ENCODE results near the gene SLC24A1.

SLC24A1 gene

DNA sequence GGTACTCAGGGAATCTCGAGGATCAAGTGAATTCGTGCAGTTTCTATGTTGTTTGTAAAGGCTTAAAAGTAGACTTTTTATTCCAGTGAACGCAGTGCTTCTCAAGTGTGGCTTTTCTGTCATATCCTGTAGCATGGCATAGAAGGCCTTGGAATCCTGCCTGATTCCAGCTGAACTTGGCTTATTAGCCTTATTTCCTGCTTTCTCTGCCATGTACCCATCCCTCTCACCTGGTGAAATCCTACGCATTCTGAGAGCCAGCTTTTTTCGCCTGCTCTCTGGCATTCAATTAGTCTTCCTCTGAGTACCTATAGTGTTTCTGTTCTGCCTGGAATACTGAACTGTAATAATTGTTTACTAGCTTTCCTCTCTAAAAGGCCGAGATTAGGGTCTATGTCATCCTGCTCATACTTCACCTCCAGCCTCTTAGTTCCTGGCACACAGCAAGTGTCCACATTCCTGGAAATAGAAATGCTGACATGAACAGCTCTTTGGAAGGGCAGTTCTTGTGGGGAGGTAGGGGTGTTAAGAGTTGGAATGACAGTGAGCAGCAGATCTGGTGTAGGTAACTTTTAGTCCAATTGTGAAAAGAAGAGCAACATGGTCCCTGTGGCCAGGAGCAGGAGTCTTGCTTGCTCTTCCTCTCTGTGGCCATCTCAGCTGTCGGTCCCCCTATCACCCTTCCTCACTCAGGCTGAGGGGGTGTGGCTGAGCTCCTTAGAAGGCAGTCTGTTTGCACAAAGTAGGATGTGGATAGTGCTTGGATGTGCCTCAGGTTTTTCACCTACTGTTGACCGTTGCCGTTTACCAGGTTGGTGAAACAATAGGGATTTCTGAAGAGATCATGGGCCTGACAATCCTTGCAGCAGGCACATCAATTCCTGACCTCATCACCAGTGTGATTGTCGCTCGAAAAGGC is 30.4 kb downstream of the SLC24A1 start:
- peak; percentile 65 for DNase-seq (ENCODE audit: low spot score)

DNA sequence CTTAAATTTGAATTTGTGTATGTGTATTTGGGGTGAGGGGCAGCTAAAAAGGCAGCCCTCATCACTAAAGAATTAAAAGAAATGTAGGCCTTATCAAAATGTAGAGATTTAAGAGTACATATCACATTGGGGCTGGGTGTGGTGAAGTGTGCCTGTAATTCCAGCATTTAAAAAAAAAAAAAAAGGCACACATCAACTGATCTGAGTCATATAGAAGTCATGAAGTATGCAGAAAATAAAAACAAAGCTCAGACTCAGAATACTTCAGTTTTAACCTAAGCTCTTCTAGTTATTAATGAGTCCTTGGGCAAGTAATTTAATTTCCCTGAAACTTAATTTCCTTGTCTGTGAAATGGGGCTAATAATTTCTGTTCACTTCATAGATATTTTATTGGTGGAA is 31.6 kb downstream of the SLC24A1 start:
- DNase-seq (ENCODE audit: low spot score): no peak

DNA sequence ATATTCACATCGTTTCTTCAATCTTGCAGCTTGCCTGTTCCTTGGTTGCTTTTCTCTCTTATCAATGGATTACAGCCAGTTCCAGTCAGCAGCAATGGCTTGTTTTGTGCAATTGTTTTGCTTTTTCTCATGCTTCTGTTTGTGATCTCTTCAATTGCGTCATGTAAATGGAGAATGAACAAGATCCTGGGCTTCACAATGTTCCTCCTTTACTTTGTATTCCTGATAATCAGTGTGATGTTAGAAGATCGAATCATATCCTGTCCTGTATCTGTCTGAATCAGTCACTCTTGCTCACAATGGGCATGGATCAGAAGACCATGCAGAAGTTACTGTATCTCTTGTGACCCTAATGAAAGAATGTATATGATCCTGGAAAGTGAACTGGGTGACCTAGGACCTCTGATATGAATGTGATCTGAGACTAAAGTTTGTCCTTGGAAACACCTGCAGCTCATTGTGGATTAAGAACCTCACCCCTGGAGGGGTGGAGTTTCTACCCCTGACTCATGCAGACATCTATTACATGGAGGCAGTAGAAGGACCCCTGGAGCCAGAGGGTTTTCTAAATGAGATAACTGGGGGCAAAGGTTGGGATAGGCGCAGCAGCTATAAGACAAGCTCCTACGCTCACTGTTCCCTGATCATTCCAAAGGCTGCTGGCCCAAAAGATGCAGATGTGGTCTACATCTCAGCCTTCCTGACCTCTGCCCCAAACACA is 32.2 kb downstream of the SLC24A1 start:
- no peak for DNase-seq (ENCODE audit: low spot score)

DNA sequence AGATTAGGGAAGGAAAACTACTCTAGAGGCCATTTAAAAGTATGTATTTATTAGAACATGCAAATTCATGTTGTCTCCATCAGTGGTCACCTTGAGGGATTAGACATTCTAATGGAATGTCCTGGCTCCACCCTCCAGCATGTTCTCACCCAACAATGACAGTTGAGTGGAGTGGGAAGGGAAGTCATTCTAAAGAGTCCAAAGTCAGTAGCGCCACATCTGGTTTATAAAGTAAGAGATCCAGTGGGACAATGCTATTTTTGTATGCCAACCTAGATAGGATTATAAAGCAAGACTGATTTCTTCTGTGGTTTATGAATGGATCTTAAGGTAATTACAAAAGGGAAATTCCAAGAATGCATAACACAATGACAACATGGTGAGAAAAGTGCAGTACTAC is 33.3 kb downstream of the SLC24A1 start:
- no peak for DNase-seq (ENCODE audit: low spot score)

DNA sequence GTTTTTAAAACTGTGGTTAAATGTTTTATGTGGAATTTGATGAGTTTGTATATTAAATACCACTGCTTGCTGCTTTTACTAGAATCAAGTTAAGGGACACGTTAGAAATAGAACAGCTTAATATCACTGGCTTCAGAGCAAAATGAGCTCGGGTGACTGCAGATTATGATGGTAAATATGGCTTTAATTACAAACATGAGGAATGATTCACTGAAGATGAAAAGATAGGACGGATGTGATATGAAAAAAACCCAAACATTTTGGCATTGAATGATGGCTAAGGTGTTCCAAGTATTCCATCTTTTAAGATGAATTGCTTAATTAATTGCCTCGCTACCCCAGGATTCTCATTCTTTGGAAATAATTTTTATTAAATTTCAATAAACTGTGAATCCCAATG is 33.7 kb downstream of the SLC24A1 start:
- no peak for DNase-seq (ENCODE audit: low spot score)

DNA sequence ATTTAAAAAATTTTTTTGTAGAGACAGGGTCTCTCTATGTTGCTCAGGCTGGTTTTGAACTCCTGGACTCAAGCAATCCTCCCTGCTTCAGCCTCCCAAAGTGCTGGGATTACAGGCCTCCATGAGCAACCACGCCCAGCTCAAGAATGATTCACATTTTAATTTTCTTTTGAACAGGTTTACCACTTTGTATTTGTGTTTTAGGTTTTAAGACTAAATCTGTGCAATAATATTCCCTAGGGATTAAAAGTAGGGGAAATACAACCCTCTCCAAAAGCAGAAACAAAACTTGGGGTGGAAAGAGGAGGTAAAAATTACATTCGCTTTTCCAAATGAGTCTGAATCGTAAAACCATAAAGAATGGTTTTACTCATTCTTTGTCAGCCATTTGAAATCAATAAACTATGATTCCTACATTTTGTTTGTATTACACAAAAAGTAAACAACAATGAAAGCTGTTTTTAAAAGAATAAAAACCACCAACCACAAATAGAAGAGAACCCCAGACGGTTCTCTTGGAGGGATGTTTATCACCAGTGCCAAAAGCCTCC is 37.8 kb downstream of the SLC24A1 start:
- DNase-seq (ENCODE audit: low spot score): no peak

DNA sequence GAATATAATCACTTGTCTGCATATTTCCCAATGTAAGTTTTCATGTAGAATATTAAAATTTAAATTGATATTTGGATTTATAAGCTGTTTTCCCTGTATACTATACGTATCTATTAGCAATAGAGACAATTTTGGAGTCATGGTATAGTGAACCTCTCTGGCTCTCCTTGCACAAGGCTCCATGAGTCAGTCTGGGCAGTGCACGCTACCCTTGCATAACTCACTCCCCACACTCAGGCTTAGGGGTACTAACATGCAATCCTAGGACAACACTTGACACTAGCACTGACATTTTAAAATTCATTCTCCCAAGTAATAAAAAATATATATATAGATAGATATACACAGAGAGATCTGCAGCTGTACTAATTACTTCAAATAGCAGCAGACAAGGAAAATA is 39.2 kb downstream of the SLC24A1 start:
- DNase-seq (ENCODE audit: low spot score): no peak

DNA sequence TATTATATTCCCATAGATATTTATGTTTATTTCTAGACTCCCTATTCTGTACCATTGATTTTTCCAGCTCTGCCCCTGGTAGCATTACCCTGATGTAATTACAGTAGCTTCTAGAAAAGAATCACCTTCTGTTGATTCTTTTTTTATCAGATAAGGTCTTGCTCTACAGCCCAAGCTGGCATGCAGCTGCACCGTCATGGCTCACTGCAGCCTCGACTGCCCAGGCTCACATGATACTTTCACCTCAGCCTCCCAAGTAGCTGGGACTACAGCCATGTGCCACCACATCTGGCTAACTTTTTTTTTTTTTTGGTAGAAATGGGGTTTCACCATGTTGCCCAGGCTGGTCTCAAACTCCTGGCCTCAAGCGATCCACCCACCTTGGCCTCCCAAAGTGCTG is 41.8 kb downstream of the SLC24A1 start:
- DNase-seq (ENCODE audit: low spot score): no peak

DNA sequence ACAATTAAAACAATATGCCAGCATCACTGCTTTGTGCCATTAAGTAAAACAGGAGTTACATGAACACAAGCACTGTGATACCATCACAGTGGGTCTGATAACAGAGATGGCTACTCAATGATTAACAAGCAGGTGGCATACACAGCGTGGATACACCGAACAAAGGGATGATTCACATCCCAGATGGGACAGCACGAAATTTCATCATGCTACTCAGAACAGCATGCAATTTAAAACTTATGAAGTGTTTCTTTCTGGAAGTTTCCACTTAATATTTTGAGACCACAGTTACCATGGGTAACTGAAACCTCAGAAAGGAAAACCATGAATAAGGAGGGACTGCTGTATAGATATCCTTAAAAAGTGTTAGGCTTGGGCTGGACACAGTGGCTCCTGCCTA is 44.5 kb downstream of the SLC24A1 start:
- no peak for DNase-seq (ENCODE audit: low spot score)

DNA sequence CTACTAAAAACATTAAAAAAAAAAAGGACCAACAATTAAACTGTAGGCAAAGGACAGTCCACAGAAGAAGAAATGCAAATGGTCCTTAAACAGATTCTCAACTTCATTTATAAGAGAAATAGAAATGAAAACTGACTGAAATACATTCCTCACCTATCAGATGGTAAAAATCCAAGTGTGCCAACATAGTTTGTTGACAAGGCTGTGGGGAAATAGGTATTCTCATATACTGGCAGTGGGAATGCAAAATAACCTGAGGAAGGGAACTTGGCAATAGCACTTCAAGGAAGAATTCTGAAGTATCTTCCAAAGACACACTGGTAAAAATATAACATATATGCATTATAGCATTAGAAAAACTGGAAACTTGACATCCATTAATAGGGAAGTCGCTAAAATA is 53.8 kb downstream of the SLC24A1 start:
- DNase-seq (ENCODE audit: low spot score): no peak

DNA sequence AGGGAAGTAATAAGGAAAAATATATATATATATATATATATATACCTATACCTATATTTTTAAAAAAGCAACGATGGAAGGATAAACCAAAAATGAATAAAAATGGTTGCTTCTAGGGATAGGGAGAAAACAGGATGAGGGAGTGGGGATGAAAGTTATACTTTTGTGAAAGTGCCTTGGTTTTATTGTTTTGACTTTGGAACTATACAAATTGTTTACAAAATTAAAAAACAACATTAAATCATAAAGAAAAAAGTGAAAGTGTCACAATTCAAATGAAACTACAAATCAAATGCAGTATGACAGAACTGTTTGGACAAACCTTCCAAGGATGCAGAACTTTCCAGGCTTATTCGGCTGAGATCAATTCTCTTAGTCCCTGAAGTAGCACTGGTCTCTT is 54.4 kb downstream of the SLC24A1 start:
- DNase-seq (ENCODE audit: low spot score): no peak

DNA sequence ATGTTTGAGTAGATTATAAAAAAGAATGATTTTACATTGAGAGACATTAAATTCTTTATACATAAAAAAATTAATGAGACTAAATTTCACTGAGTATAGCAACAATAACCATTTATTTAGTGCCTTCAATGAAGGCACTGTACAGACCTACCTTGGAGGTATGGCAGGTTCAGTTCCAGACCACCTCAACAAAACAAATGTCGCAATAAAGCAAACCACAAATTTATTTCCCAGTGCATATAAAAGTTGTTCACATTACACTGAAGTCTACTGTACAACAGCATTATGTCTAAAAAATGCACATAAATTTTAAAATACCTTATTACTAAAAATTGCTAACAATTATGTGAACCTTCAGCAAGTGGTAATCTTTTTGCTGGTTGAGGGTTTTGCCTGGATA is 58.8 kb downstream of the SLC24A1 start:
- no peak for DNase-seq (ENCODE audit: low spot score)

DNA sequence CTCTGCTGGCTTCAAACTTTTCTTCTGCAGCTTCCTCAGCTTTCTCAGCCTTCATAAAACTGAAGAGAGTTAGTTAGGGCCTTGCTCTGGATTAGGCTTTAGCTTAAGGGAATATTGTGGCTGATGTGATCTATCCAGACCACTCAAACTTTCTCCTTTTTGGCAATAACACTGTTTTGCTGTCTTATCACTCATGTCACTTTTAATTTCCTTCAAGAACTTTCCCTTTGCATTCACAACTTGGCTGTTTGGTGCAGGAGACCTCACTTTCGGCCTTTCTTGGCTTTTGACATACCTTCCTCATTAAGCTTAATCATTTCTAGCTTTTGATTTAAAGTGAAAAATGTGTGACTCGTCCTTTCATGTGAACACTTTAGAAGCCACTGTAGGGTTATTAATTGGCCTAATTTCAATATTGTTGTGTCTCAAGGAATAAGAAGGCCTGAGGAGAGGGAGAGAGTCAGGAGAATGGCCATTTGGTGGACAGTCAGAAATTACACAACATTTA is 60.7 kb downstream of the SLC24A1 start:
- DNase-seq (ENCODE audit: low spot score): no peak

DNA sequence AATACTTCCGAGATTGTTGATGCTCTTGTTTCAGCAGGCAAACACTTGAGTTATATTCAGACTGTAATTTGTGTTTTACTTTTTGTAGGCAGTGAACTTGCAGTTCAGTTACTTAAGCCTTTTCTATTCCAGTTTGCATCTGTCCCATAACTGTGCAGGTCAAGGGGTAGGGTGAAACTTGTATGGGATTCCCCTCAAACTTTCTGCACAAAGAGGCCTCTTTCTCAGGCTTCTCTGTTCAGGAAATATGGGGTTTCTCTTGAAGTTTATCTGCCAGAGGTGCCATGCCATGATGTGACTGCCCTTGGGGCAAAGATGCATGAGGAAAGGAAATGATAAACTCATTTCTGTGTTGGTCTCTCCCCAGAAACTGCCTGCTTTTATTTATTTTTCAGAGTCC is 66.7 kb downstream of the SLC24A1 start:
- no peak for DNase-seq (ENCODE audit: low spot score)

DNA sequence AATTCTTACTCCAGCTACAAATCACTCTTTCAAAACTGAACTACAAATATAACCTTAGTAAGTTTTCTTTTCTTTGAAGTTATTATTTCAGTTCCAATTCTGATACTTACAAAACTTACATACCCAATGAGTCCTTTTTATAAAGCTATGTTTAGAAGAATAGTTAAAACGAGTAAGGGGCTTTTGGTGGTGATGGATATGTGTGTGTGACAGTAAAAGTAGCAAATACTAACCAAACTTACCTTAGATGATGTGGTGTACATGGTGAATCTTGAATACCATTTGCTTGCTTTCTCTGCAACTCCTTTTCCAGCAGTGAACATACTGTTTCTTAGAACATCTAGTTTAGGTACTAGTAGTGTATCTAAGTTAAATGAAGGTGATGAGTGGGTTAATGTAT is 68.4 kb downstream of the SLC24A1 start:
- no peak for DNase-seq (ENCODE audit: low spot score)

DNA sequence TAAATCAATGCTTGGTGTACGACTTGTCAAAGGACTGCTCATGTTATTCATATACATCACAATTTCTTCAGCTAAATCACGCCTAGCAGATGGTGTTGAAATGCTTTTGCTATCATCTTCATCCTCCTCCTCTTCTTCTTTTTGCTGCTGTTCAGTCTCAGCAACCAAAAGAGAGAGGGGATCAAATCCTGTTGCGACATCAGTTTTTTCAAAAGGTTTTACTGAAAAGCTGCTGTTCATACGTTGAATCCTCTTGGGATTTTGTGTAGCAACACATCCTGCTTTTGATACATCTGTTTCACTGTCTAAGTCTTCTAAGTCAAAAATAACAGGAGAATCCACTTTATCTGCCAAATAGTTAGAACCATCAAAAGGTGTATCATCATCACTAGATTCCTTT is 69.0 kb downstream of the SLC24A1 start:
- no peak for DNase-seq (ENCODE audit: low spot score)

DNA sequence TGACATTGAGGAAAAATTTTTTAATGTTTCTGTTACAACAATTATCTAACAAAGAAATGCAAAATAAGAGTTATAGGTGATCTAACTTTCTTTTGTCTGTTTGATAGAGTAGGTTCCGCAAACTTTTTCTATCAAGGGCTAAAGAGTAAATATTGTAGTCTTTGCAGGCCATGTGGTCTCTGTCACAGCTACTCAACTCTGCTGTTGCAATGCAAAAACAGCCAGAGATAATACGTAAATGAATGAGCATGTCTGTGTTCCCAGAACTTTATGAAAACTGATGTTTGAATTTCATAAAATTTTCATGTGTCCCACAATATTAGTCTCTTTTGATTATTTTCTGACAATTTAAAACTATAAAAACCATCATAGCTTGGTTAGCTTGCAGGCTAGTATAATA is 73.3 kb downstream of the SLC24A1 start:
- no peak for DNase-seq (ENCODE audit: low spot score)
